T-helper 2 cell treated with Interferon-gamma antibody and Interleukin-4, amounts not matched to agents 5 μg/mL and 100 μg/mL, for 36 hours (primary cell): ENCODE measurements around the gene HIGD1B.
"Not testable (repeated sequence)": the region's sequence is repeated elsewhere in the genome, so short reads cannot be mapped to it uniquely, and the experiment has no call there.

Source experiments
- DNase-seq: peaks from one replicate; pipeline ENCODE4 v3.0.0; 2021; ENCODE audit warnings: low spot score
- H3K27ac Mint-ChIP-seq: one replicate; pipeline ENCODE4 v1.8.0; 2021; ENCODE audit warnings: mild to moderate bottlenecking, mixed read lengths
- H3K27me3 Mint-ChIP-seq: one replicate; pipeline ENCODE4 v1.8.0; 2021; ENCODE audit warnings: low read depth, mixed read lengths
- H3K36me3 Mint-ChIP-seq: one replicate; pipeline ENCODE4 v1.8.0; 2021; ENCODE audit warnings: low read depth, mixed read lengths
- H3K4me1 Mint-ChIP-seq: one replicate; pipeline ENCODE4 v1.8.0; 2021; ENCODE audit warnings: low read depth, mixed read lengths
- H3K4me3 Mint-ChIP-seq: one replicate; pipeline ENCODE4 v1.8.0; 2022; ENCODE audit warnings: mild to moderate bottlenecking, moderate library complexity, mixed read lengths
- H3K9me3 Mint-ChIP-seq: one replicate; pipeline ENCODE4 v1.8.0; 2021; ENCODE audit warnings: mixed read lengths

The HIGD1B gene

DNA sequence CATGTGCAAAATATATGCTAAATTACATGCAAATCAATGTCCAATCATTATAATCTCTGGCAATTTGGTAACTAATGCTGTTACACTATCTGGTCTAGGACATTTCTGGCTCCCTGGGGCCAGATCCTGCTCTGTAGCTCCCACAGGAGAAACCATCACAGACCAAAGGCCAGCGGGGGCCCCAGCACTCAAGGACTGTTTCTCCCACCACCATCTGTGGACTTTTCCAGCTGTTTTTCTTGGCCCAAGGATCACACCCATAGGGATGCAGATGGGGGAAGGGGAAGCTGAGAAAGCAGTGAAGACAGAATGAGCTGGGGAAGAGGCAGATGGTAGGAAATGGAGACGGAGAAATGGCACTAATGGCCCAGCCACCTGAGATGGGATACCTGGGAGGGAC, at the start of gene HIGD1B:
Gene HIGD1B, plus strand, starts transcription at position 298 of the 400 bp plus-strand sequence. CDS start 270 bp downstream, outside the sequence.
- Mint-ChIP-seq H3K36me3 (peaks cover 23% of the 10 kb centered on the region), H3K27ac (no peak within 1 kb of the TSS), H3K9me3 (no peaks in the 10 kb centered on the region), H3K4me3 (no peak within 1 kb of the TSS), H3K27me3 (no peaks in the 10 kb centered on the region), H3K4me1 (no peaks in the 10 kb centered on the region)
- no peak for DNase-seq

GRCh38 chr17:44798356-44798755, 49.3 kb upstream of the HIGD1B start:
- Mint-ChIP-seq H3K9me3 (no peaks in the 10 kb centered on the region), H3K4me1 (peaks cover 14% of the 10 kb centered on the region), H3K27ac (no peak overlapping the region), H3K27me3 (peaks cover 5% of the 10 kb centered on the region), H3K4me3 (no peak overlapping the region), H3K36me3 (no peaks in the 10 kb centered on the region)
- DNase-seq = no peak

DNA sequence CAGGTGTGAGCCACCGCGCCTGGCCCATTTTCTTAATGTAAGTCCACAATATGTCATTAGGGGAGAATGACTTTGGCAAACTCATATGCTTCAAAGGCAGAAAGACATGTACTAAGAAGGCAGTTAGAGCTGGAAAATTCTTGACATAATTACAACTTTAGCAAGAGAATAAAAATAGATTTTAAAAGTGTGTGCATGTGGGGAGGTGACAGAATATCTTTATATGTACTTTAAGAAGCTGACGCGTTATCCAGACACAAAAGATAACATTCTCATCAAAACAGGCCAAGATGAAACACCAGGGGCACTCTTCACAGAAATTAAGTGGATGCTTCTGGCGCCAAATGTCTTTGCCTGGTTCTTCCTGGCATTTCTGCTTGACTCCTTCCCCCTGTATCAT, 45.8 kb upstream of the HIGD1B start:
- no peak overlapping the region for H3K4me3 Mint-ChIP-seq
- H3K9me3 Mint-ChIP-seq = no peaks in the 10 kb centered on the region
- no peak for DNase-seq
- H3K36me3 Mint-ChIP-seq = no peaks in the 10 kb centered on the region
- peaks cover 9% of the 10 kb centered on the region for H3K27me3 Mint-ChIP-seq
- peaks cover 12% of the 10 kb centered on the region for H3K4me1 Mint-ChIP-seq
- no peak overlapping the region for H3K27ac Mint-ChIP-seq

GRCh38 chr17:44804302-44805089, 43.2 kb upstream of the HIGD1B start:
- Mint-ChIP-seq H3K27ac (no peak overlapping the region), H3K36me3 (no peaks in the 10 kb centered on the region), H3K4me1 (no peaks in the 10 kb centered on the region), H3K27me3 (peaks cover 6% of the 10 kb centered on the region), H3K9me3 (no peaks in the 10 kb centered on the region), H3K4me3 (no peak overlapping the region)
- no peak for DNase-seq

- DNase-seq = no peak
- Mint-ChIP-seq H3K27ac (no peak overlapping the region), H3K4me3 (no peak overlapping the region), H3K9me3 (no peaks in the 10 kb centered on the region), H3K36me3 (no peaks in the 10 kb centered on the region), H3K27me3 (peaks cover 6% of the 10 kb centered on the region), H3K4me1 (no peaks in the 10 kb centered on the region)
Observed at GRCh38 chr17:44807093-44807816, 40.4 kb upstream of the HIGD1B start.

DNA sequence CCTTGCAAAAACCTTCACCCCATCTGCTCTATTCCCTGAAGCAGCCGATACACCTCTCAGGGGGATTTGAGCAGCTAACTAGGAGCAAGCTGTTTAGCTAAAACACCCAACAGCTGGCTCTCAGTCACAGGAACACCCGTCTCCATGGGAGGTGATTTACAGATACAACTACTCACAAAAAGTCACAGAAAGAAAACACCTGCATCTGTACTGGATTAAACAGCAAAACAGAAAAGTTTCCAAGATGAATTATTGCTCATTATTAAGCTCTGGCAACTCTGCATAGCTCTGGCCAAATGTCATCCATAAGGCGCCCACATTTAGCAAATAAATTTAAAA, 39.9 kb upstream of the HIGD1B start:
- Mint-ChIP-seq H3K9me3 (no peaks in the 10 kb centered on the region), H3K27ac (no peak overlapping the region), H3K36me3 (no peaks in the 10 kb centered on the region), H3K27me3 (peaks cover 6% of the 10 kb centered on the region), H3K4me3 (no peak overlapping the region), H3K4me1 (no peaks in the 10 kb centered on the region)
- DNase-seq = no peak

DNA sequence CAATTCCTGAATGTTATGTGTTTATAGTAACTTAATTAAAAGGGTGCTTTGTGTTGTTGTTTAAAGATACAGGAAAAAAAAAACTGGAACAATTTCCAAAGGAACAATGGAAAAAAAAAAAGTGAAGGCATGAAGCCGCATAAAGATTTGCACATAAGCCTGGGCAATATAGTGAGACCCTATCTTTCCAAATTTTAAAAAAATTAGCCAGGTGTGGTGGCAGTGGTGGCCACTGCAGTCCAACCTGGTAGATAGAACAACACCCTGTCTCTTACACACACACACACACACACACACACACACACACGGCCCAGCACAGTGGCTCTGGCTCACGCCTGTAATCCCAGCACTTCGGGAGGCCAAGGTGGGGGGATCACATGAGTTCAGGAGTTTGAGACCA, 39.5 kb upstream of the HIGD1B start:
- Mint-ChIP-seq H3K27ac (no peak overlapping the region), H3K27me3 (peaks cover 5% of the 10 kb centered on the region), H3K9me3 (no peaks in the 10 kb centered on the region), H3K36me3 (no peaks in the 10 kb centered on the region), H3K4me1 (no peaks in the 10 kb centered on the region), H3K4me3 (no peak overlapping the region)
- no peak for DNase-seq

- H3K27ac Mint-ChIP-seq, H3K36me3 Mint-ChIP-seq, DNase-seq, H3K4me3 Mint-ChIP-seq, H3K27me3 Mint-ChIP-seq, H3K4me1 Mint-ChIP-seq, H3K9me3 Mint-ChIP-seq: not testable (repeated sequence)
Observed at GRCh38 chr17:44808656-44809388, 38.9 kb upstream of the HIGD1B start.

DNA sequence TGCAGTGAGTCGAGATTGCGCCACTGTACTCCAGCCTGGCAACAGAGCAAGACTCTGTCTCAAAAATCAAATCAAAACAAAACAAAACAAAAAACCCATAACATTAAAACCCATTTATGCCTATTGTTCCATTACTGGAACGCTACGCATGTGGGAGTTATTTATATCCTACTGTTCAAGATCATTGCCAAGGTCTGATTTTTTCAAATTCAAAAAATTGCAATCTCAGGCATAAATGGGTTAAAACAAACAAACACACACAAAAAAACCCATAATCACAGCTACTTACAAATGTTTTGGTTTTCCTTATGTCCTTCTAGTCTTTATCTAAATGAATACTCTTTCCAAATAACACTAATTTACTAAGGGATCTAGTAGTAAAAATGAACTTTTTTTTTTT, 35.4 kb upstream of the HIGD1B start:
- H3K9me3 Mint-ChIP-seq = no peaks in the 10 kb centered on the region
- H3K27ac Mint-ChIP-seq = no peak overlapping the region
- no peaks in the 10 kb centered on the region for H3K36me3 Mint-ChIP-seq
- H3K4me3 Mint-ChIP-seq = no peak overlapping the region
- no peak for DNase-seq
- no peaks in the 10 kb centered on the region for H3K27me3 Mint-ChIP-seq
- no peaks in the 10 kb centered on the region for H3K4me1 Mint-ChIP-seq

- H3K27me3 Mint-ChIP-seq, DNase-seq, H3K27ac Mint-ChIP-seq, H3K9me3 Mint-ChIP-seq, H3K36me3 Mint-ChIP-seq, H3K4me3 Mint-ChIP-seq, H3K4me1 Mint-ChIP-seq: not testable (repeated sequence)
Observed at GRCh38 chr17:44818508-44818907, 29.2 kb upstream of the HIGD1B start.

DNA sequence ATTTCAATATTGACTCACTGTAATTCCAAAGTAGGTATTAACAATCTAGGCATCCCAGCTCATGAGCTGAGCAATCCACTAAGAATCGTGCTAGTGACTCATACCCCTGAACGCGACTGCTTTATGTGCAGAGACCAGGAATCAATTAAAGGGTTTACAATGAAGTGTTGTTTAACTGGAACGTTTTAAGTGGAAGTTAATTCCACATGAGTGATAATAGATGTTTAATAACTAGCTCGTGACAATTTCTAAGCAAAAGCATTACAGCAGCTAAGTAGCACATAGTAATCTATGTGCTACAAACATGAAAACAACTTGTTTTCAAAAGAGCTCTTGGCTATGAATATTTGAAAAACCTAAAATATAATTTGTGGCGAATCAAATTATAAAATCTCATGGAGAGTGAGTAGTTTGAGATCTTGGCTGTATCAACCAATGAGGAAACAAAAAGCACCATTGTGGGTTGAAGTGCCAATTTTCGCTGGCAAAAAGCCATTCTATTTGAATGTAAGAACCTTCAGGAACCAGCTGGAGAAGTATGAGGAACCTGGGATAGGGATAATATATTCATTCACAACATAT, 27.0 kb upstream of the HIGD1B start:
- Mint-ChIP-seq H3K27me3 (no peaks in the 10 kb centered on the region), H3K9me3 (no peaks in the 10 kb centered on the region), H3K36me3 (no peaks in the 10 kb centered on the region), H3K27ac (no peak overlapping the region), H3K4me1 (no peaks in the 10 kb centered on the region), H3K4me3 (no peak overlapping the region)
- no peak for DNase-seq

GRCh38 chr17:44825236-44825635, 22.4 kb upstream of the HIGD1B start:
- H3K27me3 Mint-ChIP-seq = peaks cover 27% of the 10 kb centered on the region
- not testable (repeated sequence) for H3K36me3 Mint-ChIP-seq, H3K27ac Mint-ChIP-seq, DNase-seq, H3K4me1 Mint-ChIP-seq, H3K9me3 Mint-ChIP-seq, H3K4me3 Mint-ChIP-seq

GRCh38 chr17:44826123-44826790, 21.4 kb upstream of the HIGD1B start:
- no peak for DNase-seq
- Mint-ChIP-seq H3K9me3 (no peaks in the 10 kb centered on the region), H3K4me3 (no peak overlapping the region), H3K36me3 (no peaks in the 10 kb centered on the region), H3K27ac (no peak overlapping the region), H3K27me3 (peaks cover 37% of the 10 kb centered on the region), H3K4me1 (peaks cover 9% of the 10 kb centered on the region)
